HG02678 (cell line): ENCODE data around the gene SIK3.

Experiments used
- ATAC-seq: cut with Tn5 transposase; IDR thresholded peaks from one replicate; pipeline ENCODE4 v1.9.1; 2021; ENCODE audit warnings: mild to moderate bottlenecking, moderate library complexity; ENCODE audit not compliant: unreplicated experiment

The SIK3 gene

GRCh38 chr11:117080370-117080769 is 17.9 kb downstream of the SIK3 start:
- no peak for ATAC-seq

- ATAC-seq, result no peak
These were observed 21.1 kb downstream of the SIK3 start for GRCh38 chr11:117076941-117077691.

GRCh38 chr11:117075186-117075585 is 23.0 kb downstream of the SIK3 start:
- ATAC-seq, result no peak

- no peak for ATAC-seq
These were observed 24.1 kb downstream of the SIK3 start for GRCh38 chr11:117074119-117074518.

- ATAC-seq, result no peak
These were observed 24.7 kb downstream of the SIK3 start for GRCh38 chr11:117073539-117073938.

- no peak for ATAC-seq
These were observed 25.4 kb downstream of the SIK3 start for GRCh38 chr11:117072517-117073461.

GRCh38 chr11:117071344-117071787 is 26.9 kb downstream of the SIK3 start:
- no peak for ATAC-seq

GRCh38 chr11:117070016-117070415 is 28.2 kb downstream of the SIK3 start:
- ATAC-seq, result no peak

- ATAC-seq, result no peak
These were observed 29.8 kb downstream of the SIK3 start for GRCh38 chr11:117068303-117068860.

GRCh38 chr11:117066959-117067358 is 31.3 kb downstream of the SIK3 start:
- ATAC-seq, result no peak

GRCh38 chr11:117064275-117064674 is 34.0 kb downstream of the SIK3 start:
- no peak for ATAC-seq

- no peak for ATAC-seq
These were observed 35.7 kb downstream of the SIK3 start for GRCh38 chr11:117062498-117062897.

GRCh38 chr11:117061256-117061655 is 37.0 kb downstream of the SIK3 start:
- no peak for ATAC-seq

GRCh38 chr11:117059611-117060148 is 38.5 kb downstream of the SIK3 start:
- ATAC-seq, result no peak

GRCh38 chr11:117058761-117059261 is 39.4 kb downstream of the SIK3 start:
- no peak for ATAC-seq

- ATAC-seq, result no peak
These were observed 40.5 kb downstream of the SIK3 start for GRCh38 chr11:117057727-117058126.

GRCh38 chr11:117057317-117057716 is 40.9 kb downstream of the SIK3 start:
- ATAC-seq, result no peak

GRCh38 chr11:117055469-117055868 is 42.8 kb downstream of the SIK3 start:
- no peak for ATAC-seq

GRCh38 chr11:117054382-117054781 is 43.8 kb downstream of the SIK3 start:
- ATAC-seq, result no peak

GRCh38 chr11:117052196-117053149 is 45.8 kb downstream of the SIK3 start:
- no peak for ATAC-seq
